K562 (cell line): ENCODE measurements around the gene ZNF800. TPM values are rescaled to one million over a fixed set of nuclear protein-coding genes. Genes with fewer than 3 reads are reported as not detected.

ENCODE experiments used
- BDP1 ChIP-seq: IDR thresholded peaks from 3 replicates; pipeline ENCODE4 v1.6.1; 2011; ENCODE audit not compliant: insufficient read length, insufficient read depth
- CLOCK ChIP-seq: fragments of 250-450 bp; sonication (Bioruptor Pico); IDR thresholded peaks from 2 replicates; pipeline ENCODE4 v1.4.0; 2020; ENCODE audit warnings: mild to moderate bottlenecking, moderate library complexity, borderline replicate concordance
- CTCFL ChIP-seq: IDR thresholded peaks from 2 replicates; pipeline ENCODE4 v1.6.1; 2011; ENCODE audit warnings: borderline replicate concordance, low read depth, mild to moderate bottlenecking, moderate library complexity, low read length; ENCODE audit not compliant: insufficient read depth, poor library complexity, severe bottlenecking
- GMEB1 ChIP-seq: fragments of 250-450 bp; sonication (Bioruptor Pico); IDR thresholded peaks from 2 replicates; pipeline ENCODE4 v1.4.0; 2020; ENCODE audit warnings: mild to moderate bottlenecking
- HOMEZ ChIP-seq: fragments of 250-450 bp; sonication (Bioruptor Pico); IDR thresholded peaks from 2 replicates; pipeline ENCODE4 v1.4.0; 2020; ENCODE audit warnings: mild to moderate bottlenecking, moderate library complexity
- KAT7 ChIP-seq: sonication (generic); formaldehyde crosslinking; IDR thresholded peaks from 2 replicates; pipeline ENCODE4 v1.8.0; 2022; ENCODE audit warnings: missing genetic modification reagents, mild to moderate bottlenecking, borderline replicate concordance
- MXD1 ChIP-seq: fragments of 250-450 bp; sonication (Bioruptor Pico); IDR thresholded peaks from 2 replicates; pipeline ENCODE4 v1.8.0; 2021; ENCODE audit warnings: borderline replicate concordance, mild to moderate bottlenecking, moderate library complexity; ENCODE audit not compliant: poor library complexity, severe bottlenecking
- MXI1 ChIP-seq: IDR thresholded peaks from 2 replicates; pipeline ENCODE4 v1.6.1; 2011; ENCODE audit warnings: low read depth, mild to moderate bottlenecking, improper control_type of control experiment, low read length
- PRPF4 ChIP-seq: fragments of 200-400 bp; formaldehyde crosslinking; IDR thresholded peaks from one replicate; pipeline ENCODE4 v1.6.1; 2017; ENCODE audit warnings: low read length, low read depth, mild to moderate bottlenecking; ENCODE audit not compliant: insufficient read depth, poor library complexity, severe bottlenecking
- ZFX ChIP-seq: sonication (generic); formaldehyde crosslinking; IDR thresholded peaks from 2 replicates; pipeline ENCODE4 v1.8.0; 2022; ENCODE audit warnings: mild to moderate bottlenecking, missing genetic modification reagents, moderate library complexity
- ZNF224 ChIP-seq: sonication (generic); formaldehyde crosslinking; IDR thresholded peaks from 2 replicates; pipeline ENCODE4 v1.8.0; 2022; ENCODE audit warnings: mild to moderate bottlenecking, missing genetic modification reagents
- ZNF280A ChIP-seq: fragments of 450-650 bp; IDR thresholded peaks from 2 replicates; pipeline ENCODE4 v1.6.1; 2018; ENCODE audit warnings: mild to moderate bottlenecking, low read depth; ENCODE audit not compliant: partially characterized antibody
- ZNF507 ChIP-seq: conservative IDR thresholded peaks from 2 replicates; pipeline ENCODE4 v1.6.1; 2017; ENCODE audit warnings: missing genetic modification characterization, missing compliant biosample characterization
- ZNF512 ChIP-seq: IDR thresholded peaks from 2 replicates; pipeline ENCODE4 v1.6.1; 2016; ENCODE audit warnings: missing genetic modification characterization, missing compliant biosample characterization
- ZNF586 ChIP-seq: fragments of 450-650 bp; formaldehyde crosslinking; conservative IDR thresholded peaks from 2 replicates; pipeline ENCODE4 v1.4.0; 2020; ENCODE audit warnings: mild to moderate bottlenecking, moderate library complexity
- polyA plus RNA-seq, 8 experiments: library from polyadenylated mRNA; depleted of rRNA in 4 of 8; stranded (reverse) in 5 of 8; unstranded in 3 of 8; fragments of >200 nt; fragmentation: Nextera tagmentation in 2 of 8; fragmentation: Illumina TruSeq in 1 of 8; extraction: Ambion mirVana in 2 of 8; extraction: Trizol in 1 of 8; gene quantifications; 2 replicates each; pipeline versions ENCODE4 v1.2.1 to v1.2.3, GENCODE V29; 2011 to 2014; ENCODE audit warnings: inconsistent platforms in 1 of 8, missing spikeins in 1 of 8
- total RNA-seq, 7 experiments: library from RNA; depleted of rRNA in 6 of 7; stranded (reverse); fragments of >200 nt in 6 of 7; fragmentation: Illumina TruSeq in 2 of 7; extraction: Trizol in 2 of 7; gene quantifications; 2 replicates each; pipeline versions ENCODE4 v1.2.1 to v1.2.3, GENCODE V29; 2011 to 2021; ENCODE audit warnings: low replicate concordance in 1 of 7

The ZNF800 gene
- total and polyA plus RNA-seq, 9 of the 15 experiments (the other 6 are each of a cell fraction or from before 2014, with no cell fraction given), result 7.5 to 58.3 (median 33.4) TPM

- peak; percentile 49; the same call in 1 of the 2 replicates for TF ChIP-seq ZFX (CRISPR knock-in tag)
- no peak for TF ChIP-seq BDP1
- TF ChIP-seq GMEB1 (CRISPR knock-in tag), result peak; percentile 76
- no peak for TF ChIP-seq MXD1 (CRISPR knock-in tag)
- TF ChIP-seq ZNF586 (CRISPR knock-in tag), result no peak
- no peak for TF ChIP-seq ZNF512 (tag)
- peak; percentile 52 for TF ChIP-seq PRPF4
- TF ChIP-seq ZNF224 (CRISPR knock-in tag), result peak; percentile 70; the same call in 1 of the 2 replicates
- no peak for TF ChIP-seq ZNF507
- no peak for TF ChIP-seq ZNF280A
- no peak for TF ChIP-seq HOMEZ (CRISPR knock-in tag)
- TF ChIP-seq MXI1, result no peak
- no peak for TF ChIP-seq CTCFL
- TF ChIP-seq CLOCK (CRISPR knock-in tag), result no peak
- TF ChIP-seq KAT7 (CRISPR knock-in tag), result peak; percentile 99
Measured at GRCh38 chr7:127392182-127392565, 334 bp downstream of the ZNF800 start (continued).
